SK-N-SH (cell line): ENCODE measurements around the gene MAEA. TPM values are rescaled to one million over a fixed set of nuclear protein-coding genes. Genes with fewer than 3 reads are reported as not detected.
A peak's percentile ranks its signal among the peaks of the same experiment; 100 is the strongest.

ENCODE experiments used
- CTCF ChIA-PET: fragments of 300-600, 350-600 bp; formaldehyde crosslinking; extraction: SDS; loops from one replicate; lab custom pipeline; 2021; lab: Yijun Ruan, JAX
- POLR2A ChIA-PET: fragments of 350-600 bp; sonication (Branson Sonifier 250); formaldehyde crosslinking; extraction: SDS; loops from one replicate; lab custom pipeline; 2020; ENCODE audit warnings: antibody characterized with exemption, inconsistent platforms; lab: Yijun Ruan, JAX
- DNase-seq: peaks from one replicate; pipeline ENCODE4 v3.0.0; 2012
- H2AFZ ChIP-seq: fragments of 200-600 bp; sonication (generic); 2 replicates; pipeline ENCODE4 v1.8.1; 2016; ENCODE audit warnings: antibody characterized with exemption, mild to moderate bottlenecking, low read depth
- H3F3A ChIP-seq: fragments of 200-600 bp; sonication (generic); replicated peaks from 2 replicates; pipeline ENCODE3; 2016; ENCODE audit warnings: antibody characterized with exemption, mild to moderate bottlenecking; ENCODE audit not compliant: insufficient read depth
- H3K27ac ChIP-seq, 2 experiments: fragments of 200-500 bp in 1 of 2; fragments of 200-600 bp in 1 of 2; sonication (Bioruptor generic) in 1 of 2; sonication (generic), shearing (Covaris generic) in 1 of 2; 2 replicates each; pipeline versions ENCODE4 v1.5.1 to v1.6.1; 2014 to 2016; ENCODE audit warnings: low read depth in 2 of 2, inconsistent platforms in 1 of 2, low read length in 1 of 2, mild to moderate bottlenecking in 1 of 2, mixed read lengths in 1 of 2
- H3K27me3 ChIP-seq: fragments of 200-600 bp; sonication (generic), shearing (Covaris generic); 2 replicates; pipeline ENCODE4 v1.6.1; 2016; ENCODE audit warnings: mixed run types; ENCODE audit not compliant: insufficient read depth
- H3K36me3 ChIP-seq, 2 experiments: fragments of 200-500 bp in 1 of 2; fragments of 200-600 bp in 1 of 2; sonication (Bioruptor generic) in 1 of 2; sonication (generic) in 1 of 2; replicated peaks in 1 of 2; 2 replicates each; pipeline versions ENCODE3 to v1.5.1; 2014 to 2016; ENCODE audit warnings: low read length in 1 of 2, mild to moderate bottlenecking in 1 of 2; ENCODE audit not compliant: insufficient read depth in 2 of 2, control insufficient read depth in 1 of 2
- H3K4me1 ChIP-seq, 2 experiments: fragments of 200-500 bp in 1 of 2; fragments of 200-600 bp in 1 of 2; sonication (Bioruptor generic) in 1 of 2; sonication (generic), shearing (Covaris generic) in 1 of 2; 2 replicates each; pipeline versions ENCODE4 v1.5.1 to v1.6.1; 2014 to 2016; ENCODE audit warnings: low read depth in 1 of 2, low read length in 1 of 2, mixed run types in 1 of 2; ENCODE audit not compliant: insufficient read depth in 2 of 2, control insufficient read depth in 1 of 2
- H3K4me2 ChIP-seq: fragments of 200-600 bp; sonication (generic), shearing (Covaris generic); 2 replicates; pipeline ENCODE4 v1.6.1; 2017; ENCODE audit warnings: mixed run types
- H3K4me3 ChIP-seq, 2 experiments: fragments of 200-500 bp in 1 of 2; fragments of 200-600 bp in 1 of 2; sonication (Bioruptor generic) in 1 of 2; sonication (generic), shearing (Covaris generic) in 1 of 2; 2 replicates each; pipeline versions ENCODE4 v1.5.1 to v1.8.1; 2014 to 2016; ENCODE audit warnings: low read depth in 2 of 2, inconsistent platforms in 1 of 2, low read length in 1 of 2, mild to moderate bottlenecking in 1 of 2, mixed read lengths in 1 of 2, moderate library complexity in 1 of 2
- H3K79me2 ChIP-seq: fragments of 200-600 bp; sonication (generic); 2 replicates; pipeline ENCODE4 v1.8.1; 2017; ENCODE audit warnings: mild to moderate bottlenecking; ENCODE audit not compliant: insufficient read depth
- H3K9ac ChIP-seq: fragments of 200-600 bp; sonication (generic); 2 replicates; pipeline ENCODE4 v1.6.1; 2017; ENCODE audit warnings: mixed run types
- H3K9me2 ChIP-seq: fragments of 200-600 bp; sonication (generic); 2 replicates; pipeline ENCODE4 v1.6.1; 2017; ENCODE audit warnings: mixed run types
- H3K9me3 ChIP-seq: fragments of 200-600 bp; sonication (generic); 2 replicates; pipeline ENCODE4 v1.6.1; 2017; ENCODE audit warnings: mixed run types, mild to moderate bottlenecking, moderate library complexity
- H4K20me1 ChIP-seq: fragments of 200-600 bp; sonication (generic); 2 replicates; pipeline ENCODE4 v1.6.1; 2017; ENCODE audit warnings: mild to moderate bottlenecking, mixed run types; ENCODE audit not compliant: insufficient read depth
- CHD2 ChIP-seq: fragments of 150-350 bp; IDR thresholded peaks from 2 replicates; pipeline ENCODE4 v1.6.1; 2018; ENCODE audit warnings: low read length; ENCODE audit not compliant: partially characterized antibody
- CTCF ChIP-seq: fragments of 200-600 bp; sonication (generic); IDR thresholded peaks from 2 replicates; pipeline ENCODE4 v1.6.1; 2017; ENCODE audit warnings: antibody characterized with exemption, mild to moderate bottlenecking, moderate library complexity
- ELF1 ChIP-seq: IDR thresholded peaks from 2 replicates; pipeline ENCODE4 v1.4.0; 2012
- EP300 ChIP-seq, 2 experiments: IDR thresholded peaks; 2 replicates each; pipeline versions ENCODE4 v1.4.0 to v1.6.1; 2012; ENCODE audit warnings: borderline replicate concordance in 1 of 2, low read depth in 1 of 2, low read length in 1 of 2
- EZH2phosphoT487 ChIP-seq: fragments of 200-600 bp; sonication (generic); IDR thresholded peaks from 2 replicates; pipeline ENCODE4 v1.6.1; 2017; ENCODE audit warnings: low read depth, mixed run types, mild to moderate bottlenecking, antibody characterized with exemption, moderate library complexity, borderline replicate concordance
- FOXJ3 ChIP-seq: sonication (generic); formaldehyde crosslinking; IDR thresholded peaks from 2 replicates; pipeline ENCODE4 v1.5.1; 2020; ENCODE audit warnings: mild to moderate bottlenecking, missing genetic modification reagents
- FOXM1 ChIP-seq: IDR thresholded peaks from 2 replicates; pipeline ENCODE4 v1.4.0; 2012; ENCODE audit warnings: low read depth, mild to moderate bottlenecking
- GABPA ChIP-seq: IDR thresholded peaks from 2 replicates; pipeline ENCODE4 v1.4.0; 2012; ENCODE audit warnings: low read depth, mild to moderate bottlenecking
- MAX ChIP-seq: IDR thresholded peaks from 2 replicates; pipeline ENCODE4 v1.4.0; 2012; ENCODE audit warnings: low read depth
- MXI1 ChIP-seq: IDR thresholded peaks from 2 replicates; pipeline ENCODE4 v1.6.1; 2012; ENCODE audit warnings: mild to moderate bottlenecking, low read depth, low read length, improper control_type of control experiment
- NRF1 ChIP-seq: IDR thresholded peaks from 2 replicates; pipeline ENCODE4 v1.6.1; 2012; ENCODE audit warnings: low read depth, mild to moderate bottlenecking, low read length
- POLR2AphosphoS5 ChIP-seq: IDR thresholded peaks from 2 replicates; pipeline ENCODE4 v1.6.1; 2012; ENCODE audit warnings: low read depth, low read length
- RAD21 ChIP-seq: IDR thresholded peaks from 2 replicates; pipeline ENCODE4 v1.6.1; 2012; ENCODE audit warnings: mild to moderate bottlenecking, low read length
- RCOR1 ChIP-seq: fragments of 150-350 bp; IDR thresholded peaks from 2 replicates; pipeline ENCODE4 v1.6.1; 2017; ENCODE audit warnings: antibody characterized with exemption, low read length
- RXRA ChIP-seq: IDR thresholded peaks from 2 replicates; pipeline ENCODE4 v1.4.0; 2012; ENCODE audit warnings: low read depth, mild to moderate bottlenecking, borderline replicate concordance
- SIN3A ChIP-seq: IDR thresholded peaks from 2 replicates; pipeline ENCODE4 v1.6.1; 2012; ENCODE audit warnings: low read depth, mild to moderate bottlenecking, low read length, moderate library complexity, borderline replicate concordance
- TAF1 ChIP-seq: IDR thresholded peaks from 2 replicates; pipeline ENCODE4 v1.6.1; 2012; ENCODE audit warnings: low read depth, mild to moderate bottlenecking, low read length, moderate library complexity, borderline replicate concordance
- TCF12 ChIP-seq: IDR thresholded peaks from 2 replicates; pipeline ENCODE4 v1.4.0; 2012
- TEAD4 ChIP-seq: IDR thresholded peaks from 2 replicates; pipeline ENCODE4 v1.4.0; 2012; ENCODE audit warnings: mild to moderate bottlenecking, borderline replicate concordance; ENCODE audit not compliant: insufficient read depth
- USF1 ChIP-seq: IDR thresholded peaks from 2 replicates; pipeline ENCODE4 v1.4.0; 2012; ENCODE audit warnings: low read depth, borderline replicate concordance
- USF2 ChIP-seq: fragments of 150-350 bp; IDR thresholded peaks from 2 replicates; pipeline ENCODE4 v1.6.1; 2017; ENCODE audit warnings: antibody characterized with exemption, low read length, low read depth, borderline replicate concordance
- YY1 ChIP-seq: IDR thresholded peaks from 2 replicates; pipeline ENCODE4 v1.4.0; 2012; ENCODE audit warnings: low read depth, mild to moderate bottlenecking
- WGBS: methylation state at CpG from one replicate; pipeline ENCODE4 v1.1.6; 2017; ENCODE audit warnings: low lambda C conversion rate; 5-methylcytosine and 5-hydroxymethylcytosine counted together
- polyA plus RNA-seq, 3 experiments: library from polyadenylated mRNA; depleted of rRNA; stranded (reverse); fragments of >200 nt; gene quantifications; 2 replicates each; pipeline ENCODE4 v1.2.3, GENCODE V29; 2012

The MAEA gene
- polyA plus RNA-seq, 1 of the 3 experiments (the other 2 are of a cell fraction), result 128 TPM

GRCh38 chr4:1345903-1346780 lies 56.5 kb downstream of the MAEA start:
- Histone ChIP-seq H3K4me3 (peak overlapping the region; percentile 77 to 97), H3K4me1 (peaks cover 0 to 20% of the 10 kb centered on the region in 2 experiments; a peak in 1 of 4 replicates), H3K9ac (peak overlapping the region; percentile 93), H3K9me2 (no peaks in the 10 kb centered on the region), H3K36me3 (peaks cover 5% of the 10 kb centered on the region in 2 experiments), H3K27me3 (no peaks in the 10 kb centered on the region), H3F3A (peaks cover 24% of the 10 kb centered on the region)
- ChIA-PET CTCF (interaction anchor here (0.9 to 3.8 kb wide), 11 partner anchors 11 to 215 kb away, joined by 3 to 23 read pairs (median 4); partner anchors contain the start of gene CTBP1), POLR2A (interaction anchor here (1.0 to 2.0 kb wide), 4 partner anchors 9 to 97 kb away, joined by 3 to 15 read pairs (median 4); partner anchors contain the start of genes CTBP1 and MAEA)
- TF ChIP-seq EP300 (IDR thresholded peaks at IDR 0.05; ENCODE audit: borderline replicate concordance in 1 of 2, low read depth in 1 of 2, low read length in 1 of 2) (no peak), POLR2AphosphoS5 (no peak), EZH2phosphoT487 (no peak), FOXM1 (no peak), RXRA (no peak), MXI1 (no peak), TEAD4 (no peak), YY1 (0 out of 2 replicates have a peak, but pooled peaks have one; percentile 17), SIN3A (no peak), ELF1 (no peak), CTCF (peak; percentile 46), RAD21 (peak; percentile 42), TCF12 (no peak)
- TF ChIP-seq, all 33 proteins: peak for 3
- WGBS, result 1% methylated on average over 32 of the region's 76 CpGs
- peak overlapping the region; percentile 98 for H3K4me2 ChIP-seq
- H3K79me2 ChIP-seq, result peaks cover 66% of the 10 kb centered on the region
- H2AFZ ChIP-seq, result peak overlapping the region; percentile 65
- peak; percentile 85 for DNase-seq
- peak overlapping the region; percentile 74 to 83 for H3K27ac ChIP-seq
- H3K9me3 ChIP-seq, result no peaks in the 10 kb centered on the region
- no peaks in the 10 kb centered on the region for H4K20me1 ChIP-seq

- Histone ChIP-seq H3K9ac (peak within 1 kb of the TSS; percentile 93), H3K9me3 (no peaks in the 10 kb centered on the region), H3K36me3 (peaks cover 3 to 5% of the 10 kb centered on the region in 2 experiments), H3K4me1 (peaks cover 0 to 20% of the 10 kb centered on the region in 2 experiments; a peak in 1 of 4 replicates), H4K20me1 (no peaks in the 10 kb centered on the region), H2AFZ (peak within 1 kb of the TSS; percentile 65), H3K27me3 (no peaks in the 10 kb centered on the region), H3F3A (peaks cover 19% of the 10 kb centered on the region), H3K4me2 (peak within 1 kb of the TSS; percentile 98), H3K4me3 (peak within 1 kb of the TSS; percentile 77 to 97), H3K79me2 (peaks cover 66% of the 10 kb centered on the region), H3K9me2 (no peaks in the 10 kb centered on the region), H3K27ac (peak within 1 kb of the TSS; percentile 89)
- ChIA-PET CTCF (interaction anchor here (1.2 to 3.8 kb wide), 8 partner anchors 10 to 216 kb away, joined by 3 to 23 read pairs (median 5); partner anchors contain the start of gene CTBP1), POLR2A (interaction anchor here (1.0 to 2.0 kb wide), 4 partner anchors 8 to 98 kb away, joined by 3 to 15 read pairs (median 4); partner anchors contain the start of genes CTBP1 and MAEA)
- DNase-seq, result peak; percentile 99
- TF ChIP-seq RCOR1 (peak; percentile 23; the same call in 1 of the 2 replicates), TAF1 (no peak; the same call in 1 of the 2 replicates), EP300 (IDR thresholded peaks at IDR 0.05; ENCODE audit: borderline replicate concordance in 1 of 2, low read depth in 1 of 2, low read length in 1 of 2) (no peak), USF1 (peak; percentile 98), MXI1 (peak; percentile 33; the same call in 1 of the 2 replicates), NRF1 (peak; percentile 88), POLR2AphosphoS5 (peak; percentile 23; the same call in 1 of the 2 replicates), MAX (peak; percentile 65), CHD2 (peak; percentile 49), FOXJ3 (no peak), USF2 (peak; percentile 89), GABPA (peak; percentile 78)
- 2% methylated on average over 11 of the region's 76 CpGs for WGBS
Measured at GRCh38 chr4:1346781-1347409, 57.2 kb downstream of the MAEA start, which contains the start of gene UVSSA. TSS of gene UVSSA (plus strand) at chr4:1347208. CDS start at chr4:1348092, 884 bp downstream.
